GM06990 (cell line): ENCODE data around the gene SERAC1.

Source experiments
- DNase-seq: peaks from one replicate; pipeline ENCODE4 v3.0.0-alpha.2; 2011; ENCODE audit not compliant: insufficient read length; ENCODE audit errors: extremely low read depth
- H3K27me3 ChIP-seq: replicated peaks from 2 replicates; pipeline ENCODE4 v1.6.0; 2011; ENCODE audit warnings: low read length; ENCODE audit not compliant: control insufficient read depth, insufficient read depth
- H3K36me3 ChIP-seq: 2 replicates; pipeline ENCODE4 v1.5.1; 2011; ENCODE audit warnings: low read length; ENCODE audit not compliant: control insufficient read depth, insufficient read depth
- H3K4me3 ChIP-seq: replicated peaks from 2 replicates; pipeline ENCODE4 v1.5.1; 2011; ENCODE audit warnings: low read depth, mild to moderate bottlenecking, control low read depth, low read length
- TF ChIP-seq, protein P1 (sequence below): IDR thresholded peaks from 2 replicates; pipeline ENCODE4 v1.5.1; 2011; ENCODE audit warnings: low read length, control low read depth, mild to moderate bottlenecking, inconsistent platforms; ENCODE audit not compliant: insufficient read depth, poor library complexity, severe bottlenecking

Gene SERAC1

GRCh38 chr6:158150701-158151100 is 17.4 kb downstream of the SERAC1 start:
- Histone ChIP-seq H3K27me3 (no peaks in the 10 kb centered on the region), H3K36me3 (peaks cover 2% of the 10 kb centered on the region; the same call in 1 of the 2 replicates), H3K4me3 (no peak overlapping the region)
- DNase-seq = no peak
- TF ChIP-seq, protein P1, sequence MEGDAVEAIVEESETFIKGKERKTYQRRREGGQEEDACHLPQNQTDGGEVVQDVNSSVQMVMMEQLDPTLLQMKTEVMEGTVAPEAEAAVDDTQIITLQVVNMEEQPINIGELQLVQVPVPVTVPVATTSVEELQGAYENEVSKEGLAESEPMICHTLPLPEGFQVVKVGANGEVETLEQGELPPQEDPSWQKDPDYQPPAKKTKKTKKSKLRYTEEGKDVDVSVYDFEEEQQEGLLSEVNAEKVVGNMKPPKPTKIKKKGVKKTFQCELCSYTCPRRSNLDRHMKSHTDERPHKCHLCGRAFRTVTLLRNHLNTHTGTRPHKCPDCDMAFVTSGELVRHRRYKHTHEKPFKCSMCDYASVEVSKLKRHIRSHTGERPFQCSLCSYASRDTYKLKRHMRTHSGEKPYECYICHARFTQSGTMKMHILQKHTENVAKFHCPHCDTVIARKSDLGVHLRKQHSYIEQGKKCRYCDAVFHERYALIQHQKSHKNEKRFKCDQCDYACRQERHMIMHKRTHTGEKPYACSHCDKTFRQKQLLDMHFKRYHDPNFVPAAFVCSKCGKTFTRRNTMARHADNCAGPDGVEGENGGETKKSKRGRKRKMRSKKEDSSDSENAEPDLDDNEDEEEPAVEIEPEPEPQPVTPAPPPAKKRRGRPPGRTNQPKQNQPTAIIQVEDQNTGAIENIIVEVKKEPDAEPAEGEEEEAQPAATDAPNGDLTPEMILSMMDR = no peak

DNA sequence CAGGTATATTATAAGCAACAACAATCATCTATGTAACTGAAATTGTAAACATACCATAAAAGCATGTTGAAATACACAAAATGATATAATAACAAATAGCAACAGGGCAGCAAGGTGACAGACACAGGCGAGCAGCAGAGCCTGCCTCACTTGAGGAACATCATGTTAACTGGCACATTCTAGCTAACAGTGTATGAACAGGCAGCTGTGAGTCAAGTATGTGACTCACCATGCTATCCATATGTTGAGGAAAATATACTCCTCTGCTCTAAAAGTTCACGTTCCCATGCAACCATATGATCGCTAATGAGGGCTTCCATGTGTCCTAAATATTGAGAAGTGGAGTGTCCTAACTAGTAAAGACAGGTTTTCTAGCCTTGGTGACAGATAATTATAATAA is 18.4 kb downstream of the SERAC1 start:
- DNase-seq = no peak
- H3K36me3 ChIP-seq = peaks cover 2% of the 10 kb centered on the region; the same call in 1 of the 2 replicates
- TF ChIP-seq, protein P1 = no peak
- H3K4me3 ChIP-seq = no peak overlapping the region
- no peaks in the 10 kb centered on the region for H3K27me3 ChIP-seq

DNA sequence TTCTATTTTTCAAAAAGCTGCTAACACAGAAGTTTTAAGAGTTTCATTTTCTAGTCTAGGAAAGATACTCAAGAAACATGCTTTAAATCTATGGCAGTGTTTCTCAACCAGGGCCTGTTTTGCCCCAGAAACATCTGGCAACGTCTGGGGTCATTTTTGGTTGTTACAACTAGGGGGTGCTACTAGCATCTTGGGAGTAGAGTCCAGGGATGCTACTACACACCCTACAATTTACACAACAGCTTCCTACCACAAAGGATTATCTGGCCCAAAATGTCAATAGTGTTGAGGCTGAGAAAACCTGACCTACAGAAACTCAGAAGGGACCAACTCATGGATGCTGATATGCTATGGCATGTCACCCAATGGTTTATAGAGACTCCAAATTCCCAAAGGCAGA is 24.4 kb downstream of the SERAC1 start:
- DNase-seq = no peak
- TF ChIP-seq, protein P1 = peak; percentile 56
- Histone ChIP-seq H3K4me3 (no peak overlapping the region), H3K36me3 (peaks cover 2% of the 10 kb centered on the region; the same call in 1 of the 2 replicates), H3K27me3 (no peaks in the 10 kb centered on the region)

DNA sequence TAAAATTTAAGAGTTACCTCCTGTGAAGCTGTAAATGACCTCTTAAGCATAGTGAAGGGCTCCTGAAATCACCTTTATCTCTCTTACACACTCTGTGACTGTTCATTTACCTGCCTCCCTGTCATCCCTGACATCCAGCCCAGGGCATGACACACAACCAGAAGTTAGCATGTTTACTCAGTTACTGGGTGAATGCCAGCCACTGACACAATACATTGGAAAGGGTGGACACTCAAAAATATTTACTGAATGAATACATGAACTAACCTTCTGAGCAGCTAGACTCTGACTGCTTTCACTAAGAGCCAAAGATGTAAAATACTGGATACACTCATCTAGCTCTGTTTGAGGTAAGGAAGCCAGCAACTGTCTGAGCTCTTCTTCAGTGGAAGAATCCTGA is 25.3 kb downstream of the SERAC1 start:
- Histone ChIP-seq H3K27me3 (no peaks in the 10 kb centered on the region), H3K4me3 (no peak overlapping the region), H3K36me3 (peaks cover 2% of the 10 kb centered on the region; the same call in 1 of the 2 replicates)
- TF ChIP-seq, protein P1 = no peak
- no peak for DNase-seq

DNA sequence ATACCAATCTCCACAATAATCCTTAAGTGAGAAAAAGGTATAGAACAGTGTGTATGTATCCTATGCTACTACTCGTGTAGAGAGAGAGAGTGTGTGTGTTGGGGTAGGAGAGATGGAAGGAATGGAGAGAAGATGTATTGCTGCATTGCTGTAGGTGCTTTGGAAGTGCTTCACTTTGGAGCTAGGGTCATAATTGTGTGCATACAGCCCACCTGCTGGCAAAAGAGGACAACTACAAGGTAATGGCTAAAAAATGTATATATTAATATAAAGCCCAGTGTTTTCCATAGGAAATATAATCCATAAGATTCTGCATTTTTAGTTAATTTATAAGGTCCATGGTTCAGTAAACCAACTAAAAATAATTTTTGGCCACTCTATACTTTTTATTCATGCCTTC is 36.1 kb downstream of the SERAC1 start:
- DNase-seq = no peak
- TF ChIP-seq, protein P1 = peak; percentile 45
- H3K27me3 ChIP-seq = no peaks in the 10 kb centered on the region
- no peaks in the 10 kb centered on the region for H3K36me3 ChIP-seq
- H3K4me3 ChIP-seq = no peak overlapping the region

DNA sequence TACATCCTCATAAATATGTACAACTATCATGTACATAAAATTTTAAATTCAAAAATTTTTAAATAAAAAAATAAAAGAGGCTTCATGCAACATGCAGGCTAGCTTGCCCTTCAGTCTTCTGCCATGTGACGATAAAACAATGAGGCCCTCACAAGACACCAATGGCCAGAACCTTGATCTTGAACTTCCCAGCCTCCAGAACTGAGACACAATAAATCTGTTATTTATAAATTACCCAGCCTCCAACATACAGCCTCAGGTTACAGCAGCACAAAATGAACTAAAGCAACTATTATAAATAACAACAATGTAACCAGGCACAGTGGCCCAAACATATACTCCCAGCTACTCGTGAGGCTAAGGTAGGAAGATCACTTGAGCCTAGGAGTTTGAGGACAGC is 42.8 kb downstream of the SERAC1 start:
- DNase-seq = no peak
- TF ChIP-seq, protein P1 = no peak
- Histone ChIP-seq H3K4me3 (no peak overlapping the region), H3K27me3 (no peaks in the 10 kb centered on the region), H3K36me3 (no peaks in the 10 kb centered on the region)
